Fibroblast of skin of right biceps (primary cell): ENCODE results near the gene SMIM13.

Experiments used
- DNase-seq: peaks from one replicate; pipeline ENCODE4 v3.0.0-alpha.2; 2013

Gene SMIM13

DNA sequence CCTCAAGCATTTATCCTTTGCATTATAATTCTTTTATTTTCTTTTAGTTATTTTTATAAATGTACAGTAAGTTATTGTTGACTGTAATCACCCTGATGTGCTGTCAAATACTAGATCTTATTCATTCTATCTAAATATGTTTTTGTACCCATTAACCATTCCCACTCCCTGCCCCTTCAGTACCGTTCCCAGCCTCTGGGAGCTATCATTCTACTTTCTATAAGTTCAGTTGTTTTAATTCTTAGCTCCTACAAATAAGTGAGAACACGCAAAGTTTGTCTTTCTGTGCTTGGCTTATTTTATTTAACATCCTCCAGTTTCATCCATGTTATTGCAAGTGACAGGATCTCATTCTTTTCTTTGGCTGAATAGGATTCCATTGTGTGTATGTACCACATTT is 30.3 kb downstream of the SMIM13 start:
- no peak for DNase-seq

DNA sequence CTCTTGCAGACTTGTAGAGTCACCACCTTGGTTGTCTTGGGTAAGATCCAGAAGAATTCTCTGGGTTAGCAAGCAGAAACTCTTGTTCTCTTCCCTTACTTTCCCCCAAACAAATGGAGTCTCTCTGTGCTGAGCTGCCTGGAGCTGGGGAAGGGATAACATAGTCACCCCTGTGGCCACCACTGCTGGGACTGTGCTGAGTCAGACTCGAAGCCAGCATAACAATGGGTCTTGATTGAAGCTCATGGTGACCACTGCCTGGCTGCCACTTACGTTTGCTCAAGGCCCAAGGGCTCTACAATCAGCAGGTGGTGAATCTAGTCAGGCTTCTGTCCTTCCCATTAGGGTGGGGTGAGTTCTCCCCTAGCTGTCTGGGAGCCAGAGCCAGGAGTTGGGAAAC is 33.2 kb downstream of the SMIM13 start:
- peak; percentile 13 for DNase-seq

DNA sequence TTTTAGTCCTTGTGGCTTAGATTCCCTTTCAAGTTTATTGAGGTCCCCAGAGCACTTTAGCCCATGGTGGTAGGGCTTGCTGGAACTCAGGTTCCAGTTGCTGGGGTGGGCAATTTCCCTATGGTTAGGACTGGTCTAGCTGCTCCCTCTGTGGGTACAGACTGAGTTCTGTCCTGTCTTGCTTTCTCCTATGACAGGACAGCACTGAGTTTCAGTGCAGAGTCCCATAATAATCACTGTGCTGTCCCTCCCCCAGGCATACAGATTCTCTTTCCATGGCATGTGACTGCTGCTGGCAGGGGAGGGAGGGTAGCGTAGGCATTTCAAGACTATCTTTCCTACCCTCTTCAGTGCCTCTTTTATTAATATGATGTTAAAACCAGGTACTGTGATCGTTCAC is 35.0 kb downstream of the SMIM13 start:
- no peak for DNase-seq

DNA sequence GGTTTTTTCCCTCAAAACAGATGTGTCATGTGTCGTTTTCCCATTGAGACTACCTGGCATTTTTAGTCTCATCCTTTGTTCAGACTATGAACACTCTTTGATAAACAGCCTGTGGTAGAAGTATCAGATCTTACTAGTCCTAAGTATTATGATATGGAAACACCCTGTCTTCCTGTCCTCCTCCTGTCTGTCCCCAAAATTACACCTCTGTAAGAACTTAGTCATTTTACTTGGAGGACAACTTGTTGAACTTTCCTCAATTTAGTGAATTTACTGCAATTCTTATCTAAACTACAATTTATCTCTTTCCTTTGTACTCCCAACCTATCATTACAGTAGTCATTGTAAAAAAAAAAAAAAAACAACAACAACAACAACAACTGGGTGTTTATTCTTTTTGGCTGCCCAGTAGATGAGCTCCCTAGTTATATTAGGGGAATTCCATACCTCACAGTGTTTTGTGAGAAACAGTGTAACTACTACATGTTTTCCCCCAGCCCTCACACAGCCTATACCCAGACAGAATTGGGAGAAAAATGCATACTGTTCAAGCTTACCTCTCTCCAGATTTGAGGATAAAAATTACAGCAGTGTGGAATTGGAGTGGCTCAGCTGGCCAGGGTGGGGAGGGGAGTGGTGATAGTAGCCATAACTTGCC is 36.4 kb downstream of the SMIM13 start:
- no peak for DNase-seq

DNA sequence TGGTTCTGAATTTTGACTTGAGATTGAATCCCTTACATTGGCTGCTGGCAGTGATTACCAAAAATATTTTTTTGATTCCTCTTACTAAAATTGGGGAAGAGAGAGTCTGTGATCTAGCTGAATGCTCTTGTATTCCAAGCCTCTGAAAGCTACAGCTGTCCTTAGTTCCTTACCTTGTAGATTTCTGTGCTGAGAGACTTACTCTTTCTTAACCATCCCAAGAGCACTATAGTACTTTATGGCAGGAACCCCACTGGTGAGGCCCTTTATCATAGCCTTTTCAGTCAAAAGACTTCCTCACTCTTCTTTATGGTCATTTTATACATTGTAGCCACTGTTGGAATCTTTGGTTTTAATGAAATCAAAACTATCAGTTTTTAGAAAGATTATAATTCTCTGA is 37.0 kb downstream of the SMIM13 start:
- no peak for DNase-seq

DNA sequence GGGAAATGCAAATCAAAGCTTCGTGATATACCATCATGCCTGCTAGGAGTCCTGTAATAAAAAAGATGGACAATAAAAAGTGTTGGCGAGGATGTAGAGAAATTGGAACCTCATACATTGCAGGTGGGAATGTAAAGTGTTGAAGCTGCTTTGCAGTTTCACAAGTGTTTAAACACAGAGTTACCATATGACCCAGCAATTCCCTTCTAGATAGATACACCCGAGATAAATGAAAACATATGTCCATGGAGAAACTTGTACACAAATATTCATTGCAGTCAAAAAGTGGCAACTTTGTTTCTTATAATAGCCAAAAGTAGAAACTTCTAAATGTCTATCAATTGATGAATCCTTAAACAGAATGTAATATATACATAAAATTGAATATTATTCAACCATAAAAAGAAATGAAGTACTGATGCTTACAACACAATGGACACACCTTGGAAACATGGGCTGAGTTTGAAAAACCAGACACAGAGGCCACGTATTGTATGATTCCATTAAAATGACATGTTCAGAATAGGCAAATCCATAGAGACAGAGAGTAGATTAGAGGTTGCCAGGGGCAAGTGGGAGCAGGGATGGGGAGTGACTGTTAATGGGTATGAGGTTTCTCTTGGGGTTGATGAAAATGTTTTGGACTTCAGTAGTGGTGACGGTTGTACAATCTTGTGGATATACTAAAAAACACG is 38.7 kb downstream of the SMIM13 start:
- DNase-seq, result no peak

DNA sequence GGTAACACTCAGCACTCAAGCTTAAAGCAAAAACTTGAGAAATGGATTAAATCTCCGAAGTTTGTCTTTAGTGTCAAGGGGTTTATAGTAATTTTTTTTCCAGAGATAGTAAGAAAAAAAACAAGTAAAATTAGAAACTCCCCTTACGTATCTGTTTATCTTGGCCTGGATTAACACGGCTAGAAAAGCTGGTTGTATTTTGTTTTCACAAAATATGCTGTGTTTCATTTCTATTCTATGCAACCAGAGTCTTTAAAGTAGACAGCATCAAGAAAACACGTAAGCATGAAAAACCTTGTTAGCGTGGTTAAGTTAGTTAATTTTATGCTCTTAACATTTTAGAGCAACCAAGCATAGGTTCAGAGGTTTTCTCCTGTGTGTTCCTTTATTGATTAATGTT is 39.6 kb downstream of the SMIM13 start:
- no peak for DNase-seq

DNA sequence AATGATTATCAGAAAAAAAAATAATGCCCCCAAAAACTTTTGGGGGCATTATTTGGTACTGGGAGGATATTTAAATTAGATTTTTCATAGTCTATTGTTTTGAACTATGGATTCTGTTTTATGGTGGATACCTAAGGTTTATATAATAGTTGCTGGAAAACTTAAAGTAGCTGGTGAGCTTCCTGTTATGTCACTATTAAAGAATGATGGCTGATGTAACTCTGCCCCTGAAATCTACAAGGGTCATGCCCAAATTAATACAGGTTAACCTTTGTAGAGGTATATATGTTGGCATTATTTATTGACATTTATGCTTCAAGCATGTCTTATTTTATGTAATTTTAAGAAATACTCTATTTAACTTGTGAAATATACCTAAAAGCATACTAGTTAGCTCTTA is 43.2 kb downstream of the SMIM13 start:
- no peak for DNase-seq

DNA sequence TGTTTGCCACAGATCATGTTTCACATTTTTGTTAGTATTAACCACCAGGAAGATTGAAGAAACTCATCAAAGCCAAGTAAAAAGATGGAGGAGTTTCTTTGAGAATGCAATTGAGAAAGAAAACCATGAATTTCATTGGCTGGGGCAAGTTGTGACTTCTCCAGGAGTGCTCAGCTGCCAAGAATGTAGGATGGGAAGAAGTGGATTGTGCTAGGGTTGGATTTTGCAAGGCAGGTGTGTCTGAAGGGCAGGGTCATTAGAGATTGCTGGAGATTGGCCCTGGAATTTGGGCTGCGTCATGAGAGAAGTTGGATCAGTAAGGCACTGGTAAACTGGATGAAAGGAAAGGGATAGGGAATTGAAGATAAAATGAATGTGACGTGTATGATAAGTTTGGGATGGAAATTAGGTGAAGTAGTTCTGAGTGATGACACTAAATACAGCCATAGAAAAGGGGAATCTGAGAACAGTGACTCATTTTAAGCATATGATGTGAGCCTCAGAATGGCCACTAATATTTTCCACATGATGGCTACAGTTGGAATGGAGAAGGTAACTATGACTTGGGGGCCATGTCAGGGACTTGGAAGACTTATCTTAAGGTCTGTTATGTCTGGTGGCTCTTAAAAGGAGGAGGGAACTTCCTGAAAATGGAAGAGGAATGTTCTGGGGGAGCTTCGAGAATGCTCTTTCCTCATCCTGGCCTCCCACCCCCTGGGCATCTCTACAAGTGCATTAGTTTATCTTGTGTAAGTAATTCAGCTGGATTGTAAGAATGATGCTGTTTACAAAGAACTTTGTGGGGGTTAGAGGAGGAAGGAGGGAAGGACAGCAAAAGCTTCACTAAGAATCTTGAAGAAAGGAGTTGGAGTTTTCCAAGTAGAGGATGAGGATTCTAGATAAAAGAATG is 45.7 kb downstream of the SMIM13 start:
- peak; percentile 63 for DNase-seq

DNA sequence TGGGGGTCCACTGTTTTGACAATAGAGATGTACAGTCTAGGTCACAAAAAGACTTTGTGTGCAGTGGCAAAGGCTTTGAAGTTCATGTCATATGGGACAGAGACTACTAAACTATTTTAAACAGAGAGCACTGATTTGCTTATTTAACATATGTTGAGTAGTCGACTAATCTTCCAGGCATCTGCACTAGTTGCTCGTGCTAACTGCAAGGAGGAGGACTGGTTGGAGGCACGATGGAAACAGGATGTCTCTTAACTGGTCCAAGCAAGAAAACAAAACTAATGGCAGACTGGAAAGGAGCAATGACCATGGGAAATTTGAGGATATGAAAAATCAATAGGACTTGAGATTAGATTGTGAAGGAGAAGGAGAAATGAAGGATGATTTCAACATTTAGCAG is 46.4 kb downstream of the SMIM13 start:
- peak; percentile 77 for DNase-seq

DNA sequence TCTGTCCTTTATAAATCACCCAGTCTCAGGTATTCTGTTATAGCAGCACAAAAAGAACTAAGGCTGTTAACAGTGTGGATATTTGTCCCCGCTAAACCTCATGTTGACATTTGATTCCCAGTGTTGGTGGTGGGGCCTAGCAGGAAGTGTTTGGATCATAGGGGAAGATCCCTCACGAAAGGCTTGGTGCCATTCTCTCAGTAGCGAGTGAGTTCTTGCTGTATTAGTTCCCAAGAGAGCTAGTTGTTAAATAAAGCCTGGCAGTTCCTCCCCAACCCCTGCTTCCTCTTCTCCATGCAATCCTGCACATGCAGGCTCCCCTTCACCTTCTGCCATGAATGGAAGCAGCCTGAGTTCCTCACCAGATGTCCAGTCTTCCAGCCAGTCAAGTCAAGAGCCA is 47.7 kb downstream of the SMIM13 start:
- no peak for DNase-seq

DNA sequence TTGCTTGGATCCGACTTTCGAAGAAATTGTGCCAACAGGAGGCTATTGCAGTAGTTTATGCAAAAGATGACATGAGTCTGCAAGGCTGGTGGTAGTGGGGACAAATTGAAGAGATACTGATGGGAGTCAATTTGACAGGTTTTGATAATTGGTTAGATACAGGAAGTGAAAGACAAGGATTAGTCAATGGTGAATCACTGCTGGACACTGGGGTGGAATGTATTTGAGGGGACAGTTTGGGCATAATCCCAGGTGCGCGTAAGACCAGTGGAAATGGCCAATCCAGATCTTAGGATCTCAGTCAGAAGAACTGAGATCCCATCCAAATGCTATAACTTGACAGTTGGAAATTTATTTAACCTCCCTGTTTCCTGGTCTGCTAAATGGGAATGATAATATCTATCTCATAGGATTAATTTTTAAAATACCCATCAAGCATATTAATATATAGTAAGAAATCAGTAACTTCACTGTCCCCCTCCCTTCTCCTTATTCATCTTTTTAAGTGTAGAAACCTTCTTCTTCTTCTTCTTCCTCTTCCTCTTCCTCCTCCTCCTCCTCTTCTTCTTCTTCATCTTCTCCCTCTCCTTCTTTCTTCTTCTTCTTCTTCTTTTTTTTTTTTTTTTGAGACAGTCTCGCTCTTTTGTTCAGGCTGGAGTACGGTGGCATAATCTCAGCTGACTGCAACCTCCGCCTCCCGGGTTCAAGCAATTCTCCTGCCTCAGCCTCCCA is 48.8 kb downstream of the SMIM13 start:
- no peak for DNase-seq

DNA sequence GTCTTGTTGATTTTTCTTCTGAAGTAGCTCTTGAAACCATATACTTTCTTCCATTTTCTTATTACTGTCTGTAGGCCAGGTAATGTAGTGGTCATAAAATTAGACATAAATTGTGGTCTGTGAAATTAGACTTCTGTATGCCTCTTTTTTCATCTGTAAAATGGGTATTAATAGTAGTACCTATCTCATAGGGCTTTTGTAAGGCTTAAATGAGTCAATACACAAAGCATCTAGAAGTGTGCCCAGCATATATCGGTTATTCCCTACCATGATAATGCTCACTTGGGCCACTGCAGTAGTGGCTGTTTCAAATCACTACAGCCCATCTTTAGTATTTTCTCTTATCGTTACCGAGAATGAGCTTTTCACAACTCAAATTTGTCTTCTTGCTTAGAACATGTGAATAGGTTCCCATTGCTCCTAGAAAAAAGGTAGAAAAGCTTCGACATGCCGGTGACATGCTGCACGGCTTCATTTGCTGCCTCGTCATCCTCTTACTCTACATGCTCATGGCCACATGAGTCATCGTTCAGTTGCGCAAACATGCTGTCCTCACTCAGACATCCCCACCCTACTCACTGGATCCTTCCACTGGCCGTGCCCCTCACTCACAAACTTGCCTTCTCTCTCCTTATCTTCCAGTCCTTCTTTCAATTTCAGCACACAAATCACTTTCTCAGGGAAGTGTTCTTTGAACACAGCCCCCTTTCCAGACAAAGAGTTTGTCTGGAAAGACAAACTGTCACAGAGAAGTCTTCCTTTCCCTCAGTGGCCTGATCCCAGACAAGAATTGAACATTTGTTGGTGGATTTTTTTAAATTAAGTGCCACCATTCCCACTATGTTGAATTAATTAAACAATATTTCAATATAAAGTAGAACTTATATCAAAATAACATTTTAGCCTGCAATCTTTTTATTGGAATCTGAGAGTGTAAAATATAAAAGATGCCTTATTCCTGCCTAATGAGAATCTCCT is 50.0 kb downstream of the SMIM13 start:
- peak; percentile 87 for DNase-seq

DNA sequence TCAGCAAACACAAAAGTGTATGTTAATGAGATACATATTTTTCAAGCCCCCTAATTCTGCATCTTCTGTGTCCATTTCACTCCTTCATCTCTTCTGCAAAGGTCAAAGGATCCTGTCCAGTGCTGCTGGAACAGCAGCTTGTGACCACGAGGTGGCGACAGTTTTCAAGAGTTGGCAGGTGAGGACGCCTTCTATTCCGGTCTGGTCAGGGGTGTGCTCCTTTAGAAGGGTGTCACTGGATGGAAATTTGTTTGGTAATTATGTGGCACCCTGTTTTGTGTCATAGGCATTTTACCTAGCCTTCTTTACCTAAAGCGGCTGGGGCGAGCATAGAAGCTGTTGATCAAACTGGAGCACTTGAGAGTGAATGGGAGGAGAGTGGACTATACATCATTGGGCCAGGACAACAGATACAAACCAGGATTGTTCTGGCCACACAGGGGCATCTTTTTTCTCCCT is 50.8 kb downstream of the SMIM13 start:
- DNase-seq, result peak; percentile 69

DNA sequence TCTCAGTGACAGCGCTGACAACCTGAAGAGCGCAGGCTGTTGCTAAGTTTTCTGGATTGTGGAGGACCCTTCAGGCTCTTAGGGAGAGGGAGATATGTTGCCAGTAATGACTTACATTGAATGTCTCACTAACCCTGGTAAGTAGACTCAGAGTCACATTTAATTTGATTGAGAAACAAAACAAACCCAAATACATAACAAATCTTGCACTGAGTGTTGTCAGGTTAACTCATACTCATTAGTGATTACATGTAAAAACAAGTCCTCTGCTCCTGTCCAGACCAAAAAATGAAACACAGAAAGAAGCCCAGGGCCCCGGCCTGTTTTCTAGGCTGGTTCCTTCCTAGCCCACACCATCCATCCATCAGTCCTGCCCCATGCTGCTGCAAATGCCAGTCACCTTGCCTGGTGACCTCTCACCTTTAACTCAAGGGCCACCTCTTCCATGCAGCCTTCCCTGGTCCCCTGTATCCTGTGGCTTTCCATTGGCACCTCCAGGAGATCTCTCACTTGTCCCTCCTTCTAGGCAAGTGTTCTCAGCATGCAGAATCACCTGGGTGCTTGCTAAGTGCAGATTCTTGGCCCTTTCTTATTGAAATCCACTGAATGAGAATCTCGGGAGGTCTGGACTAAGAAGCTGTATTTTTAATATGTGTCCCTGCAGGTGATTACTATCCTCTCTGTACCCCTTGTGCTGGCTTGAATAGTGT is 52.6 kb downstream of the SMIM13 start:
- no peak for DNase-seq

DNA sequence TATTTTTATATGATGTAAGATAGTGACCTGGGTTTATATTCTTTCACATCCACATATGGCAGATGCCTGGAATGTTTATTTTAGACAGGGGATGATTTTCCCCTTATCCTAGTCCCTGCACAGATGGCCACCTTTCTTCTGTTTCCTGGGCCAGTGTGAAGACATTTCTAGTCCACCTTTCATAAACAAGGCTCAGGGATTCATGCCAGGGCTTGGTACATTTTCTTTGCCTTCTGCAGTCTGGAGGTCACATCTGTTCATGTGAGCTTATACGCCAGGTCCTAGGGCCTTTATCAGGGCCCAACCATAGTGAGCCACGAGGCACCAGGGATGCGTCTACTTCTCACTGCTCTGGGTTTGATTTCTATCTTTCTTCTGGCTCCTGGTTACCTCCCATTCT is 55.9 kb downstream of the SMIM13 start:
- DNase-seq, result no peak

DNA sequence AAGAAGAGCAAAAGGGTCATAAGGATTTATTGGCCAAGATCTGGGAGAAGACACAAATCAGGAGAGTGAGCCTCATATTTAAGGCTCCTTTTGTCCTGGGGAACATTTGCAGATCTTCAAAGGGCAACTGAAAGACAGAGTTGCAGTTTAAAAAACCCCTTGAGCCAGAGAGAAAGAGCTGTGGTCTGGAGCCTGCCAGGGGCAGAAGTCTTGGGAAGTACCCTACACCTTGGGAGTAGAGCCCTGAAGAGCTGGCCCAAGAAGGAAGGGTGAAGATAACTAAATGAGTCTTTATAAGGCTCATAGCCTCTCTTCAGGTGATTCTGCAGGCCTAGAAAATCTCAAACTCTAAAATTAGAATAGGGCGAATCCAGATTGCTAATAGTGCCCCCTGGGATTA is 57.9 kb downstream of the SMIM13 start:
- DNase-seq, result no peak

DNA sequence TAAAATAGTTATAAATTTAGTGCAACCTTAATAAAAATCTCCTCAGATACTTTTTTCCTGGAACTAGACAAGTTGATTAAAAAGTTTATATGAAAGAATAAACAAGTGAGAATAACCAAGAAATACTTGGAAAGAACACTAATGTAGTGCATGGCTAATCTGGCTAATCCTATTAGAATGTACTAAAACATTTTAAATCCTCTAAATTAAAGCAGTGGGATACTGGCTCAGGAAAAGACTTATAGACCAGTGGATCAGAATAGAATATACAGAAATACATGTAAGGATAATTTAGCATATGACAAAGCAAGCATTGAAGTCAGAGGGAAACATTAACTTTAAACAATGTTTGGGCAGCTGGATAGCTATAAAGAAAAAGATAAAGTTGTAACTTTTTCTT is 58.9 kb downstream of the SMIM13 start:
- DNase-seq, result no peak

DNA sequence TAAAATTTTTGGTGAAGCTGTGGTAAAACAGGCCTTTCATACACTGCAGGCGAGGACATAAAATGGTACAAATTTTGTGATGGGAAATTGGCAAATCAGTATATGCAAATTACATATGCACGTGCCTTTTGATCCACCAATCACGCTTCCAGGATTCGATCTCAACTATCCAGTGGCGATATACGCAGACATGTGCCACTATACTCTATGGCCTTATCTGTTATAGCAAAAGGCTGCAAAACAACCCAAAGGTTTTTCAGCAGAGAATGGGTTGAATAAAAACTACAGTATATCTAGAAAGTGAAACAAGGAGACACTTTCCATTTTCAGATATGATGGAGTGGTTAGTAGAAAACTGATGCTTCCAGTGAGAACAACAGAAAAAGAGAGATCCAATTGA is 59.8 kb downstream of the SMIM13 start:
- no peak for DNase-seq

DNA sequence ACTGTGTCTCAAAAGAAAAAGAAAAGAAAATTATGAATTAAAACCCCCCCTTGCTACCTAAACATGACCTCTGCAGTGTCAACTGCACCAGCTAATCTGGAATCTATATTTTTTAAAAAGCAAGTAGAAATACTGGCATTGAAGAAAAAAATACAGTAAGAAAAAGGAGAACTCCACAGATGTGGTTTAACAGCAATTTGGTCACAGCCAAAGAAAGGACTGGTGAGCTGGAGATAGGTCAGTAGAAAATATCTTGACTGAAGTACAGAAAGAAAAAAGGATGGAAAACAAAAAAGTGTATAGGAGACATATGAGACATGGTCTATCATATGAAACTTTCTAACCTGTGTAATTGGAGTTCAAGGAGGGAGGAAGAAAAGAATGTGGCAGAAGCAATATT is 62.0 kb downstream of the SMIM13 start:
- no peak for DNase-seq

DNA sequence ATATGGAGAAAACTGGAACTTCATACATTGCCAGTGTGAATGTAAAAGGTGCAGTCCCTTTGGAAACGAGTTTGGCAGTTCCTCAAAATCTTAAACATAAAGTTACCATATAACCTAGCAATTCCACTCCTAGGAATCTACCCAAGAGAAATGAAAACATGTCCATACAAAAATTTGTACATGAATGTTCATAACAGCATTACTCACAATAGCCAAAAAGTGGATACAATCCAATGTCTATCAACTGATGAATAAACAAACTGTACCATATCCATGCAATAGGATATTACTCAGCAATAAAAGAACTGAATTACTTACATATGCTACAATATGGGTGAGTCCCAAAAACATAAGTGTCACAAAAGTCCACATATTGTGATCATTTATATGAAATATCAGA is 66.6 kb downstream of the SMIM13 start:
- DNase-seq, result peak; percentile 39
